Activated naive CD4-positive, alpha-beta T cell (primary cell): ENCODE results near the gene TMTC2.
"Not testable (repeated sequence)": the region's sequence is repeated elsewhere in the genome, so short reads cannot be mapped to it uniquely, and the experiment has no call there.

Source experiments
- DNase-seq, 4 experiments: peaks; one replicate each; lab custom pipeline; 2025; lab: John Stamatoyannopoulos, UW

TMTC2 gene

DNA sequence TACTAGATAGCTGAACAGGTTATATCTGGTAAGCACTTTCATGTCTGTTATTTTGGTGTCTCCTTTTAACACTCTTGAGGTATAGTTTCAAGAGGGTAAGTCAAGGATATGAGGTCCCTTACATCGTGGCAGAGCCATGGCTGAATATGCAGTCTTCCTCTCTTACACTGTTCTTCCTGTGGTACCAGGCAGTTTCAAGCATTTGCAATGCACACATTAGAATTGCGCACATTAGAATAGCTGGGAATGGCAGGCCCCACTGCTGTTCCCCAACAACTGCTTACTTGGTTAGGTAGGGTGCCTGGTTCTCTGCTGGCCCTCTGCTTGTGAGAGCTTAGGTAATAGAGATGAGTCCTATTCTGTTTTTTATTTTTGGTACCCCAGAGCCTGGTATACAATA lies 41.2 kb downstream of the TMTC2 start:
- no peak for DNase-seq

GRCh38 chr12:82728710-82729109 lies 42.0 kb downstream of the TMTC2 start:
- DNase-seq = no peak

- DNase-seq = no peak
These were observed 44.3 kb downstream of the TMTC2 start for GRCh38 chr12:82730953-82731459.

GRCh38 chr12:82740129-82741000 lies 53.7 kb downstream of the TMTC2 start:
- DNase-seq = no peak

DNA sequence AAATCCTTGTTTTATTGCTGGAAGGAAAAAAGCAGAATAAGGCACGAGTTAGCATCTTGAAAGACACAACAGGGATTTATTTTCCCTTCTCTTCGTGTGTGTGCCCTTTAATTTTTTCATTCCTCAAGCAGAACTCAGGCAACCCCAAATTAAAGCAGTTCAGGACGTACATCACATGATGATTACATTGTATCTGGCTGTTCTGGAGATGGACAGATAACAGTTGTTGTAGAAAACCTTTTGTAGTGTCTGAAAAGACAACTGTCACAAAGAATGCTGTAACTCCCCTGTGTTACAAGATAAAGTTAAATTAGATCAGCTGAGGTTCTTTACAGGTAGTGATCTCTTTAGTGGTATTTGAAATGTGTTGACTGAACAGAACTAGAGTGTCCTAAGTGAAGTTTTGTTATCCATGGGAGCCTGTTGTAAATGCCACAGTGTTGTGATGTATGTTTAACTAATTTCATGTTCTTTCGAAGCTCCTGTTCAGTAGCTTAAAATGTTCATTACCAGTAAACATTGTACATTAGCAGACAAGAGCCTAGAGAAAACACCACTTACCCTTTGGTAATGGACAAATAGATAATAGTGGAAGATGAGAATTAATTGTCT lies 58.5 kb downstream of the TMTC2 start:
- DNase-seq = no peak

GRCh38 chr12:82745807-82746206 lies 59.1 kb downstream of the TMTC2 start:
- no peak for DNase-seq

DNA sequence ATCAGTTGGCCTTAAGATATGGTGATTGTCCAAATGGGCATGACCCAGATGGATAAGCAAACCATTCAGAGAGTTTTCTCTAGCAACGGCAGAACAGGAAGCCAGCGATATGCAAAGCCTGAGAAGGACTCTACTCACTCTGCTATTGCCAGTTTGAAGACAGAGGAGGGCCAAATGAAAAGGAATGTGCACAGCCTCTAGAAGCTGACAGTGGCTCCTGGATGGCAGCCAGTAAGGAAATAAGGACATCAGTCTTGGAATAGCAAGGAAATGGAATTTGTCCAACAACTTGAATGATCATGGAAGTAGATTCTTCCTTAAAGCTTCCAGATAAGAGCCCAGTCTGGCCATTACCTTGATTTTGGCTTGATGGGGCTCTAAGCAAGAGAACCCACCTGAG lies 60.0 kb downstream of the TMTC2 start:
- DNase-seq = no peak

GRCh38 chr12:82749015-82749414 lies 62.3 kb downstream of the TMTC2 start:
- DNase-seq = no peak

DNA sequence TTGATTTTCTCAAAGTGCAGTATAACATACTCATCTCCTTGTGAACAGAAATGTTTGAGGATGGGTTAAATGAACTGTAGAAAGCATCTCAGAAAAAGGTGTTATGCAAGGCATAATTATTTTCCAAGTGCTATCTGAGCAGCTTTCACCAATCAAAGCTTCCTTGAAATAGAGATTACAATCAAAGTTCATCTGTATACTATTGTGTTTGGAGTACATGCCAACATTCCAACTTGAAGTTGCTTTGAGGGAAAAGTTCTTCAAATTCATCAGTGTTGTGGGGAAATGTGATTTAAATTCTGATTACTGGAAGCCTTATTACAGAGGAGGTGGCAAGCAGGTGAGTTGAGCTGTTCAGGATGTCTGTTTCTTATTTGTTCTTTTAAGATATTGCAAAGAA lies 68.2 kb downstream of the TMTC2 start:
- no peak for DNase-seq

- no peak for DNase-seq
These were observed 69.6 kb downstream of the TMTC2 start for GRCh38 chr12:82756303-82756702.

DNA sequence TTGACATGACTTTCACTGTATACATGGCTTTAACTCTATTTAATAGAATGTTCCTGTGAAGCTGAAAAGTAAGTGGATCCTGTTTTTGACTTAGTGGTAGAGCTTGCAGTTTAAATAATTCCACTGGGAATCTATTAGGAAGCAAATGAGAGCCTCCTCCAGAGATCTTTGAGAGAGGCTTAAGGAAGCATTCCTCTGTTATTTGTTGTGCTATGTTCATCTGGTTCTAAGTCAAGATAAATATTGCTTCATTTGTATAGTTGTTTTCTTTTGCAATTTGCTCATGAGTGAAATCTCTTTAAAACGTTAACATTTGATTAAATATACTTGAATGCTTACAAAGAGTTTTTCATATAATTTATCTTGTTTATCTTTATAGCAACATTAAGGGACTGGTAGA lies 70.4 kb downstream of the TMTC2 start:
- no peak for DNase-seq

DNA sequence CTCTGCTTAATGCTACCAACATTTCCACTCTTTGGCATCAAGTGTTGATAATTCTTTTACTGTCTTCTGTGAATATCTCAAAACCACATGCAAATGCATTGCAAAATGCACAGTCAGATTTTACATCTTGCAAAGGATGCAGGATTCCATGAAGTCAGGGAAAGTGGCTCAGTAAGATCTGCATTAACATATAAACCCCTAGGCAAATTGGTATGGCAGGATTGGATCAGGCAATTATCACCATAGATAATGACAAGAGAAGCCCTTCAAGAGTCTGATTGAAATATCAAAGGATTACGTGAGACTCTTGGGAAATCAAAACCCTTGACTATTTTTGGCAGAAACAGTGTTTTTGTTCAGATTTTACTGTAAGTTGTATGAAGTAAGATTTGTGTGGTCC lies 71.0 kb downstream of the TMTC2 start:
- DNase-seq = no peak

GRCh38 chr12:82758749-82759330 lies 72.1 kb downstream of the TMTC2 start:
- no peak for DNase-seq

- DNase-seq = no peak
These were observed 73.7 kb downstream of the TMTC2 start for GRCh38 chr12:82760423-82760822.

- DNase-seq = not testable (repeated sequence)
These were observed 78.5 kb downstream of the TMTC2 start for GRCh38 chr12:82765206-82765605.

GRCh38 chr12:82765971-82766705 lies 79.4 kb downstream of the TMTC2 start:
- no peak for DNase-seq

DNA sequence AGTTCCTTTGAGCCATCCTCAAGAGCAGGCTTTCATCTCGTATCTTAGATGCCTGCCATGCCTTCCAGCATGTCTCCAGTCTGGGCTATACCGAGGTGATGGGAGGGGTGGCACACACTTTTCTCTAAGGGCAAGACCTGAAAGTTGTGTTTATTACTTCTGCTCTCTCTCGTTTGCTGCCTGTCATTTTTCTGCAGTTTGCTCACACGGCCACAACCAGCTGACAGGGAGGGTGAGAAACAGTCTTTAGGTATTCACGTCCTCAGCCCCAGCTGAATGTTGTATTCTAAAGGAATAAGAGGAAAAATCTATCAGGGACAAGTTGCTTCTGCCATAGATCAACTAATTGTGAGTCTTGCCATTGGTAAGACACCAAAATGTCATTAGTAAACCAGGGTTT lies 88.0 kb downstream of the TMTC2 start:
- DNase-seq = no peak

DNA sequence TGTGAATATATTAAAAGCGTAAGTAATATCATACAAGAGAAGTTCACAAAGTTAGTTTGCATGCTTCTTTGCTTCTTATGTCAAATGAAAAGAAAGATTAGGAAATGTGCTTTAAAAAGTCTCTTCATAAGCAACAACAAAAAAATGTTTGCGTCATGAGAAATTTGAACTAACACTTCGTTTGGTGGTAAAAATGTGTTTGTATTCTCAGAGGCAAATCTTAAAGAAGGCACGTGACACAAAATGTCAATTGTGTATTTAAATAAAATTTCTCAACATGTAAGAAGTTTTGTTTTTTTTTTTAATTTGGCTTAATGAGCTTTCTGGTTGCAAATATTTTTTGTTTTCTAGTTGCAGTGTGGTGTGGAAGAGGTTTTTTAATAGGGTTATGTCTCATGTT lies 93.8 kb downstream of the TMTC2 start:
- no peak for DNase-seq

- no peak for DNase-seq
These were observed 94.7 kb downstream of the TMTC2 start for GRCh38 chr12:82781309-82781997.

DNA sequence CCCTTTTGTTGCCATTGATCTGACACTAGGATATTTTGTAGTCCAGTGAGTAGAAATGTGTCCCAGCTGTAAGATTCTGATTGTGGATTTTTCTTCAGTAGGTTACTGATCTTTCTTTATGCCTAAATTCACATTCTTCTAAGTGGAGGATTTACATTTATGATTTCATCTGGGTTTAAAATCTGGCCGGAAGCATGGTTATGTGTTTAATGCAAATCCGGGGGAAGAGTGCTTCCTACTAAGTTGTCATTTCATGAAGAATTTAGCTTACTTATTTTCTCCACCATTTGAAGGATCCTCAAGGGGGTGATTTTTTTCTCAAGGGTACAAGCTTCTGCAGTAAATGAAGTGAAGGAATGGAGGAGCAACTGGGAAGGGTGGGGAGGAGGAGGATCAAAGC lies 96.7 kb downstream of the TMTC2 start:
- DNase-seq = no peak

GRCh38 chr12:82787016-82787415 lies 100.3 kb downstream of the TMTC2 start:
- DNase-seq = no peak

DNA sequence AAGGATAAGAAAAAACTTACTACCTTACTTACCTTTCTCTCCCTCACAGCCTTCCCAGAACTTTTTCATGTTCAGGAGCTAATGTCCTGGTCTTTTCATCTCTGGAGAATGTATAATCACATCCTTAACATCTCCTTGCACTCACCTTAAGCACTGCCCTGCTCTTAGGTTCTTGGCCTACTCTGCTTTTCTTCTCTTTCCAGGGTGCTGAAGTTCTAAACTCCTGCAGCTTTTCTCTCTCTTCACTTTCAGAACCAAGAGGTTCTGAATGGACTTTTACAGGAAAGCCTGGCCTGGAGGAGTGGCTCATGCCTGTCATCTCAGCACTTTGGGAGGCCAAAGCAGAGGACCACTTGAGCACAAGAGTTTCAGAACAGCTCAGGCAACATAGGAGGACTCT lies 101.9 kb downstream of the TMTC2 start:
- no peak for DNase-seq
